HG02870 (cell line): ENCODE data around the gene ADCYAP1R1.
"Not testable (repeated sequence)": the region's sequence is repeated elsewhere in the genome, so short reads cannot be mapped to it uniquely, and the experiment has no call there.

Source experiments
- ATAC-seq: cut with Tn5 transposase; IDR thresholded peaks from one replicate; pipeline ENCODE4 v1.9.1; 2021; ENCODE audit warnings: mild to moderate bottlenecking, moderate library complexity; ENCODE audit not compliant: unreplicated experiment

The ADCYAP1R1 gene

GRCh38 chr7:31126976-31127375 is 74.9 kb downstream of the ADCYAP1R1 start:
- ATAC-seq = no peak

DNA sequence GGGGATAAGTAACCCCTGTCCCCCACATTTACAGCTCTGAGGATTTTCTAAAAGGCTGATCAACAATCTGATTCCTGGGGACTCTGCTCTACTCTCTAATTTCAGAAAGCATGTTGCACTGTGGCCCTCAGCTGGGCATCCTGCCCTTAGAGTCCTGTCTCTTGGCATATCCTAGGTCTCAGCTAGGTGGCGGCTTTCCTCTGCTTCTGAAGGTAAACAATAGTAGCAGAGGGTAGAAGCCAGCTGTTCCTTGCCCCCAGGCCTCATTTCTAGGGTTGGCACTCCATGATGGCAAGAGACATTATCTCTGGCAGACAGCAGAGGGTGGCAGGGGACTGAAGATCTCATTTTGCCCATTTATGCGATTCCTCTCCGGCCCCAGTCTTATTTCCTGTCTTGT is 77.0 kb downstream of the ADCYAP1R1 start:
- ATAC-seq = no peak

- no peak for ATAC-seq
Observed at GRCh38 chr7:31133497-31133896, 81.4 kb downstream of the ADCYAP1R1 start.

GRCh38 chr7:31134246-31135188 is 82.4 kb downstream of the ADCYAP1R1 start:
- peak; percentile 94 for ATAC-seq

- ATAC-seq = no peak
Observed at GRCh38 chr7:31137234-31137633, 85.1 kb downstream of the ADCYAP1R1 start.

DNA sequence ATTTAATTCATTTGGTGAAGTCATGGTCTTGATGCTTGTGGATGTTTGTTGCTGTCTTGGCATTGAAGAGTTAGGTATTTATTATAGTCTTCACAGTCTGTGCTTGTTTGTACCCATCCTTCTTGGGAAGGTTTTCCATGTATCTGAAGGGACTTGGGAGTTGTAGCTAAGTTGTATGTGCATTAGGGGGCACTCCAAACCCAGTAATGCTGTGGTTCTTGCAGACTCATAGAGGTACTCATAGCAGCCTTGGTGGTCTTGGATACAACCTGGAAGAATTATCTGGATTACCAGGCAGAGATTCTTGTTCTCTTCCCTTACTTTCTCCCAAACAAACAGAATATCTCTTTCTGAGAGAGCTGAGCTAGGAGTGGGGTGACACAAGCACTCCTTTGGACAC is 93.2 kb downstream of the ADCYAP1R1 start:
- no peak for ATAC-seq

GRCh38 chr7:31146030-31146429 is 93.9 kb downstream of the ADCYAP1R1 start:
- no peak for ATAC-seq

DNA sequence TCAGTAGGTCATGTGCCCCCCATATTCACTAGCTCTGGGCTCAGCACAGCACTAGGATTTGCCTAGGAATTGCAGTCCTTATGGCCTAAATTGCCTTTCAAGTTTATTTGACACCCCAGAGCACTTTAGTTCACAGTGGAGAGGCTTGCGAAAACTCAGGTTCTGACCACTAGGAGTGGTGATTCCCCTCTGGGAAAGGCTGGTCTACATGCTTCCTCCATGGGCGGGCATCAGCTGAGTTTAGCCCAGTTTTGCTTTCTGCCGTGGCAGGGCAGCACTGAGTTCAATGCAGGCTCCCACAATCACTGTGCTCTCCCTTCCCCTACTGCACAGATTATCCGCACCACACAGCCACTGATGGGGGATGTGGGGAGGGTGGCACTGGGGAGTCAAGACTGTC is 94.4 kb downstream of the ADCYAP1R1 start:
- no peak for ATAC-seq

DNA sequence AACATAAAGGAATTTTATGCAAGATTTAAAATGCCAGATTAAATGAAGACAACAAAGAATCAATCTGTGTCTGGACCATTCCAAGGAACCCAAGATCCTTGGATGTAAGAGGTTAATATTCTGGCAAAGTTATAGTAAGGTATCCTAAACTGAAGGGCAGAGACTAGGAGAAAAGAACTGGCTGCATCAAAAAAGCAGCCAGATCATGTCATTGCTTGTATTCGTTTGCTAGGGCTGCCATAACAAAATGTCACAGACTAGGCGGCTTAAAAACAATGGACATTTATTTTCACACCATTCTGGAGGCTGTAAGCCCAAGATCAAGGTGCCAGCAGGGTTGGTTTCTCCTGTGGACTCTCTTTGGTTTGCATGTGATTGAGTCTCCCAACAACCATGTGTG is 99.7 kb downstream of the ADCYAP1R1 start:
- no peak for ATAC-seq

DNA sequence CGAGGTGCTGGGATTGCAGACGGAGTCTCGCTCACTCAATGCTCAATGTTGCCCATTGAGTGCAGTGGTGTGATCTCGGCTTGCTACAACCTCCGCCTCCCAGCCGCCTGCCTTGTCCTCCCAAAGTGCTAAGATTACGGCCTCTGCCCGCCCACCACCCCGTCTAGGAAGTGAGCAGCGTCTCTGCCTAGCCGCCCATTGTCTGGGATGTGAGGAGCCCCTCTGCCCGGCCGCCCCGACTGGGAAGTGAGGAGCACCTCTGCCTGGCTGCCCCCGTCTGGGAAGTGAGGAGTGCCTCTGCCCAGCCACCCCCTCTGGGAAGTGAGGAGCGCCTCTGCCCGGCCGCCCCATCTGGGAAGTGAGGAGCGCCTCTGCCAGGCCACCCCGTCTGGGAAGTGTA is 101.2 kb downstream of the ADCYAP1R1 start:
- ATAC-seq = not testable (repeated sequence)

DNA sequence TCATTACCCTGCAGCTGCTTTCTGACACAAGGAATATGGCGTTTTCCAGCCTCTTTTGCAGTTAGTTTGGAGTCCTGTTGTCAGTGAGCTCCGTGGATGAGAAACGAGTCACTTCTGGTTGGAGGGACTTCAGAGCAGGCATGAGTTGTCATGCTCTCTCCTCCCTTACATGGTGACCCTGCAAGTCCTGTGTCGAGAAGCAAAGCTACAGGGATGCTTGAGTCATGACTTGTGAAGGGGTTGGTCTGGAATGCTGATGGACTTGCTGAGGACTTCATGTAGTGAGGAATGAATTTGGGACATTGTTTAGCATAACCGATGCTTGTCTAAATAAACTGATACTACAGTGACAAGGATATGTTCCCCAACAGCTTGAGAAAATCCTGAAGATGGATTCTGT is 108.8 kb downstream of the ADCYAP1R1 start:
- ATAC-seq = no peak
